Spinal cord (tissue), 10 donors: ENCODE data around the gene OR52K1. TPM values are rescaled to one million over a fixed set of nuclear protein-coding genes. Genes with fewer than 3 reads are reported as not detected.

Experiments
- DNase-seq, 6 donors: peaks; one replicate each; pipeline versions ENCODE4 v3.0.0 to v3.0.0-alpha.2; 2013 to 2015; ENCODE audit warnings: low spot score in 6 of 6, low read depth in 4 of 6
- H3K27ac ChIP-seq: one replicate; pipeline ENCODE4 v1.5.1; 2013; ENCODE audit warnings: low read depth, low read length, control low read depth
- H3K27me3 ChIP-seq: one replicate; pipeline ENCODE4 v1.6.1; 2013; ENCODE audit warnings: low read length; ENCODE audit not compliant: control insufficient read depth, insufficient read depth
- H3K36me3 ChIP-seq: one replicate; pipeline ENCODE4 v1.6.1; 2013; ENCODE audit warnings: low read length; ENCODE audit not compliant: control insufficient read depth, insufficient read depth
- H3K4me1 ChIP-seq: one replicate; pipeline ENCODE4 v1.6.1; 2013; ENCODE audit warnings: low read length; ENCODE audit not compliant: control insufficient read depth, insufficient read depth
- H3K4me3 ChIP-seq: one replicate; pipeline ENCODE4 v1.5.1; 2013; ENCODE audit warnings: low read depth, low read length, control low read depth
- H3K9me3 ChIP-seq: one replicate; pipeline ENCODE4 v1.6.1; 2013; ENCODE audit warnings: low read length; ENCODE audit not compliant: control insufficient read depth, insufficient read depth
- WGBS: methylation state at CpG from one replicate; pipeline ENCODE4 v1.1.5; 2013; ENCODE audit warnings: missing lambda C conversion rate; ENCODE audit not compliant: insufficient coverage; 5-methylcytosine and 5-hydroxymethylcytosine counted together
- long read RNA-seq, 4 donors: transcript quantifications; one replicate each; lab custom pipeline, GENCODE V29; 2026
- polyA plus RNA-seq, 2 donors: library from polyadenylated mRNA; unstranded; fragments of 120-200 nt; gene quantifications; one replicate each; pipeline ENCODE4 v1.2.1, GENCODE V29; 2013; ENCODE audit not compliant: insufficient read length in 2 of 2
- total RNA-seq, 2 donors: library from RNA; depleted of rRNA in 1 of 2; stranded (reverse); fragments of 120-200 nt in 1 of 2; fragments of >200 nt in 1 of 2; gene quantifications; one replicate each; pipeline versions ENCODE4 v1.2.3 to v1.2.4, GENCODE V29; 2013 to 2014
- donor health status: healthy.

OR52K1 gene
- total RNA-seq = under 1 TPM; under 0.01 to 0.06 TPM
- polyA plus RNA-seq = under 1 TPM; 0.11 to 0.35 TPM
- long read RNA-seq, donor 1 = 0 reads
- long read RNA-seq, donor 2 = 0 reads
- long read RNA-seq, donor 3 = 0 reads
- long read RNA-seq, donor 4 = 0 reads

DNA sequence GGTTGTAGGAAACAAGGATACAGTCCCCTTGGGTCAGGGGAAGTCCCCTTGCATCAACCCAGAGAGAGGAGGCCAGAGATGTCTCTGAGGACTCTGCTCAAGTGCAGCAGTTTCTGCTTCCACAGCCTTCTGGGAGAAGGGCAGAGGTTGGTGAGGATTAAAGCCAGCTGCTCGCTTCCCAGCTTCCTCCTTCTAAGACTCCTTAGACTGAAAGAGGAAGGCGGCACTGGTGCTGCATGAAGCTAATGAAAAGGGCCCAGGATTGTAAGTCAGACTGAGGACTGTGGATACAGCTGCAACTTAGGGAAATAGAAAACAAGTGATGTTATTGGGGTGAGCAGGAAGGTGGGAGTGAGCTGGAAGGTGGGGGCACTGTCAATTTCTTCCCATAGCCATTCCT lies at the start of gene OR52K1:
OR52K1 (plus strand) TSS at position 202 of the 400 bp plus-strand sequence. CDS start 6,255 bp downstream, outside the sequence.
- WGBS = 83% methylated on average over 1 of the region's 2 CpGs
- no peak for DNase-seq
- Histone ChIP-seq H3K4me1 (no peaks in the 10 kb centered on the region), H3K27me3 (no peaks in the 10 kb centered on the region), H3K36me3 (no peaks in the 10 kb centered on the region), H3K9me3 (no peaks in the 10 kb centered on the region), H3K27ac (no peak within 1 kb of the TSS), H3K4me3 (no peak within 1 kb of the TSS)

DNA sequence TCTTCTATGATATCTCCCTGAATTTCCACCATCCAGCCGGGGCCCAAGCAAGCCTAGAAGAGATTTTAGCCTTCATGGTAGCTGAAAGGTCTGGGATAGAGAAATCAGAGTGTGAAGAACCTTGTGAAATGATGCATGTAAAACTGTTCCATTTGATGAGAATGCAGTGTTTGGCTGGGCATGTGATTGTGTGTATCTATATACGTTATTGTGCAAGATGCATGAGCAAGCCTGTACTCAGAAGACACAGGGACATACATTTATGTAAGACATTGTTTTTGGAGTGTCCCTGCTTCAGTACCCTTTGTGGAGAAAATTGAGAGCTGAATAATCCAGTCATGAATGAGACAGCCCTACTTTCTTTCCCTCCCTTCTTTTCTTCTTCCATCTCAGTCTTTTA lies 48.6 kb upstream of the OR52K1 start:
- WGBS = 83% methylated on average over 1 of the region's 2 CpGs
- Histone ChIP-seq H3K4me3 (no peak overlapping the region), H3K27me3 (no peaks in the 10 kb centered on the region), H3K36me3 (no peaks in the 10 kb centered on the region), H3K4me1 (no peaks in the 10 kb centered on the region), H3K27ac (no peak overlapping the region), H3K9me3 (no peaks in the 10 kb centered on the region)
- no peak for DNase-seq

DNA sequence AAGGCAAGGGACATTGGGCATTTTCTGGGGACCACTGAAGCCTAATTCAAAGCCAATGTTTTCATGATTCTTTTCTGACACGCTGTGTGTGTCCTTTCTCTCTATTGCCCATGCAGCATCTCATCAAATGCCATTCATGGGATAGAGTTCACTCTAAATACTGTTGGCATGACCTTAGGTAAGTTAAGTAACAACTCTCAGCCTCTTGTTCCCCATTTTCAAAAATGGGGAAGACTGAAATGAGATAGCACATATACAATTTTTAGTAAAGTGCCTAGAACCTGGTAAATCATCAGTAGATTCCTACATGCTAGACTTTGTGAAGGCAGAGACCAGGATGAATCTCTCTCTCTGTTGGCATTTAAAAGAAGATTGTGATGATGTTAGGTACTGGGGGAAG lies 46.0 kb upstream of the OR52K1 start:
- DNase-seq = no peak
- Histone ChIP-seq H3K4me1 (no peaks in the 10 kb centered on the region), H3K9me3 (no peaks in the 10 kb centered on the region), H3K27me3 (no peaks in the 10 kb centered on the region), H3K36me3 (no peaks in the 10 kb centered on the region), H3K4me3 (no peak overlapping the region), H3K27ac (no peak overlapping the region)
- no CpG with 5 or more reads among the region's 1 CpG for WGBS

DNA sequence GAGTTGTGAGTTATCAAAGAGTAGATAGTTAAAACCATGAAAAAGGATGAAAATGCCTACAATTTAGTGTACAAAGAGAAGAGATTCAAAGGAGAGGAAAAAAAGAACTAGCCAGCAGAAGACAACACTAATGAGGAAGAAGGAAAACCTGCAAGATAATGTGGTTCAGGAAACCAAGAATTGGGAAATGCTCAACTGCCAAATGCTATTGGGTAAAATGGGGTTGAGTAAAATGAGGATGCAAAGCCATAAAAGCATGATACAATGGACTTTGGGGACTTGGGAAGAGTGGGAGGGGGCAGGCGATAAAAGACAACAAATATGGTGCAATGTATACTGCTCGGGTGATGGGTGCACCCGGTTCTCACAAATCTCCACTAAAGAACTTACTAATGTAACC lies 40.9 kb upstream of the OR52K1 start:
- DNase-seq = no peak
- no CpG with 5 or more reads among the region's 3 CpGs for WGBS
- no peaks in the 10 kb centered on the region for H3K27me3 ChIP-seq
- no peaks in the 10 kb centered on the region for H3K36me3 ChIP-seq
- no peak overlapping the region for H3K27ac ChIP-seq
- no peaks in the 10 kb centered on the region for H3K4me1 ChIP-seq
- no peaks in the 10 kb centered on the region for H3K9me3 ChIP-seq
- no peak overlapping the region for H3K4me3 ChIP-seq

DNA sequence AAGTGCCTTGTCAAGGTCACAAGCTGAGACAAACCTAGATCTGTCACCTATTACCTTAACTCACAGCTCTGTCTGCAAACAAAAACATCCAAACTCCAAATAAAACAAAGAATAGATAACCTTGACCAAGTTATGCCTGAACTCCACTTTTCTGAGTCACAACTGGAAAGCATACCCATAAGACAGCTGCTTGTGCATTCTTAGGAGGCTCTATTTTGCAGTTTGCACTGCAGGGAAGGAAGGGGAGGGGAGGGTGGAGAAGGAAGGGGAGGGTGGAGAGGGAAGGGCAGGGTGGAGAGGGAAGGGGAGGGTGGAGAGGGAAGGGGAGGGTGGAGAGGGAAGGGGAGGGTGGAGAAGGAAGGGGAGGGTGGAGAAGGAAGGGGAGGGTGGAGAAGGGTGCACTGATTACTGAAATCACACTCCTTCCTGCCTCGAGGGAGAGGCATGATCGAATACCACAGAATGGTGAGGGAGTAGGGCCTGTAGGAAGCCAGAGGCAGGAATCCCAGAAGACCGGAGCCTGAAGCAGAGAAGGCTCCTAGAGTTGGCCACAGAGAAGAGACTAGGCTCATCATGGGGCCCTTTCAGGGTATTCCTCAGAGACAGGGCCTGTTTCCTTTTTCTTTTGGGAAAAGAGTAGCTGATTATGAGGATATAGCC lies 39.1 kb upstream of the OR52K1 start:
- Histone ChIP-seq H3K36me3 (no peaks in the 10 kb centered on the region), H3K4me1 (no peaks in the 10 kb centered on the region), H3K4me3 (no peak overlapping the region), H3K27ac (no peak overlapping the region), H3K27me3 (no peaks in the 10 kb centered on the region), H3K9me3 (no peaks in the 10 kb centered on the region)
- no peak for DNase-seq
- 54% methylated on average over 3 of the region's 3 CpGs for WGBS

DNA sequence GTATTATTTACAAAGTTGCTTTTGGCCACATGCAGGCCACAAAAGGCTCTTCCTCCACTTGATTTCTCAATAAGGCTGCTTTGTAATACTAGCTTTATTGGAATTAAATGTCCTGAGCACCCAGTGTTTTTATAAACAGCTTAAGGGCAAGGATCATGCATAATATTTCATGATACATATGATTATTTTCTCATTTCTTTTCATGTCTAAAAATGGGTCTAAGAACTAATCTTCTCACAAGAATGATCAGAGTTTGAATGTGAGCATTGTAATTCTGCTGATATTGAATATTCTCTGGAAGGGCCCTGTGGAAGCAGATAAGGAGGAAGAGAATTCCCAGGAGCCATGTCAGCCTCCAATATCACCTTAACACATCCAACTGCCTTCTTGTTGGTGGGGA lies 33.5 kb upstream of the OR52K1 start, which contains the start of gene OR52K2:
OR52K2 (plus strand) TSS at position 301 of the 400 bp plus-strand sequence; CDS start at position 346, 45 bp downstream.
- Histone ChIP-seq H3K4me1 (no peaks in the 10 kb centered on the region), H3K9me3 (no peaks in the 10 kb centered on the region), H3K4me3 (no peak within 1 kb of the TSS), H3K36me3 (no peaks in the 10 kb centered on the region), H3K27me3 (no peaks in the 10 kb centered on the region), H3K27ac (no peak within 1 kb of the TSS)
- no peak for DNase-seq

DNA sequence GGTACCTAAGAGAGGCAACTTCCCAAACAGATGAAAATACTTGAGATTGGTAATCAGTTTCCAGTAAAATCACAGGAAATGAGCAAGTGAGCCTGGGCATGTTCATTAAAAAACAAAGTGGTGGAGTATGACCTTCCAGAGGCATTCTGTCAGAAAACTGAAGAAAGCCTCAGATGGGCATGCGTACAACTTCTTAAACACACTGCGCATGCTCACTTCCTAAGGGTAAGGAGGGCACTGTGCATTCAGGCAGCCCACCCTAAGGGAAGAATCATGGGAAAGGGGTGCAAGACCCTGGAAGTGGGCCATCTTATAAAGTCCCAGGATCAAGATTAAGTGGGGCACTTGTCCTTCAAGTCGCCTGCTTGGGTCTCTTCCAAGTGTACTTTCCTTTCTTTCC lies 29.3 kb upstream of the OR52K1 start:
- Histone ChIP-seq H3K36me3 (no peaks in the 10 kb centered on the region), H3K4me3 (no peak overlapping the region), H3K9me3 (no peaks in the 10 kb centered on the region), H3K27ac (no peak overlapping the region), H3K27me3 (no peaks in the 10 kb centered on the region), H3K4me1 (no peaks in the 10 kb centered on the region)
- no CpG with 5 or more reads among the region's 3 CpGs for WGBS
- DNase-seq = no peak

DNA sequence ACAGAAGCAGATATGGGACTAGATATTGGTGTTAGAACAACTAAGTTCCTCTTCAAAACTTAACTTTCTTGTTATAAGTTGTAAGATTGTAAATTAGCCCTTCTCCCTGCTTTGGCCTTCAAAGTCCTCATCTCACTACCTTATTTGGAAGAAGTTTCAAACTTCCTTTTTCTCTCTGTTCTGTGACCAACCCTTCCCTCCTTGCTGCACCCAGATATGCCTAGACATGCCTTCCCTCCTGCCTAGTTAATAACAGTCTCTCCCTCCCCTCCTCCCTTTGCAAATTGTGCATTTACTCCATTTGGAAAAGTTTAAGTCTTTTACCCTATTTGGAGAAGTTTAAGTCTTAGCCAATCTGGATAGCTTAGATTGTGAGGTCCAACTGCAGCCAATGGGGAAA lies 28.4 kb upstream of the OR52K1 start:
- Histone ChIP-seq H3K27ac (no peak overlapping the region), H3K9me3 (no peaks in the 10 kb centered on the region), H3K27me3 (no peaks in the 10 kb centered on the region), H3K36me3 (no peaks in the 10 kb centered on the region), H3K4me1 (no peaks in the 10 kb centered on the region), H3K4me3 (no peak overlapping the region)
- DNase-seq = no peak

DNA sequence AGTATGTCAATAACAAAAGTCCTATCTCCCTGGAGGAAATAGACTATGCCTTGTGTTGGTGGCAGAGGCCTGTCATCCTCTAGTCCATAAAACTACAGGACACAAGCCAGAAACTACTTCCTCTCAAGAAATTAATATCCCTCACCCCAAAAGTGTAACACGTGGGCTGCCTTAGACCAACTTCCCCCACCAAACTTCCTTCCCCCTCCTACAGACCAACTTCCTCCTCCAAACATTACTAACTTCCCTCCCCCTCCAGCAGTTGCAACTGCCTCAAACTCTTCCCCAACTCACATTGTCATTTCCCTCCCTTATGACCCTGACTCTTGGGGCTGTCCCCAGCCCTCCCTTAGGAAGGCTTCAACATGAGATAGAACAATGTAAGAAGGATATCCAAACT lies 27.0 kb upstream of the OR52K1 start:
- Histone ChIP-seq H3K27me3 (no peaks in the 10 kb centered on the region), H3K36me3 (no peaks in the 10 kb centered on the region), H3K9me3 (no peaks in the 10 kb centered on the region), H3K4me3 (no peak overlapping the region), H3K27ac (no peak overlapping the region), H3K4me1 (no peaks in the 10 kb centered on the region)
- WGBS = 54% methylated on average over 1 of the region's 1 CpG
- no peak for DNase-seq

DNA sequence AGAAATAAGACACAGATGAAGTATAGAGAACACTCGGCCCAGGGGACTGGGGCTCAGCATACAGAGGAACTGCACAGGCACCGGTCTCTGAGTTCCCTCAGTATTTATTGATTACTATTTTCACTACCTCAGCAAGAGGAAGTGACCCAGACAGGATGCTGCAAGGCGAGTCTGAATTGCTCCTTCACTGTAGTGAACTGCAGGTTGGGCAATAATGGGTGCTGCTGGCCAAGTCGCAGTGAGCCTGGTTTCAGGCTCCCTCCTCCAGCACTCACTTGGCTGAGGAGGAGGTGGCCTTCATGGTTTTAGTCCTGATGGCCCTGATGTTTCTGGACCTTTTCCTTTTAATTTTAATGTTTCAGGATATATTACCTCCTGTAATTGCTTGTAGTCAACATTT lies 22.9 kb upstream of the OR52K1 start:
- H3K27ac ChIP-seq = no peak overlapping the region
- whole genome bisulfite sequencing = 60% methylated on average over 1 of the region's 4 CpGs

More for the DNA sequence above, 22.9 kb upstream of the OR52K1 start:
- Histone ChIP-seq H3K9me3 (no peaks in the 10 kb centered on the region), H3K36me3 (no peaks in the 10 kb centered on the region), H3K27me3 (no peaks in the 10 kb centered on the region), H3K4me1 (no peaks in the 10 kb centered on the region), H3K4me3 (no peak overlapping the region)
- no peak for DNase-seq
